Naive thymus-derived CD4-positive, alpha-beta T cell (primary cell): ENCODE measurements around the gene DICER1. TPM values are rescaled to one million over a fixed set of nuclear protein-coding genes. Genes with fewer than 3 reads are reported as not detected.

Experiments used
- ATAC-seq: fragments of 150-1000 bp; cut with Tn5 transposase; 2 replicates; pipeline ENCODE4 v1.10.0; 2021; ENCODE audit warnings: mild to moderate bottlenecking, moderate library complexity
- CTCF ChIA-PET: fragments of 350-600 bp; sonication (Branson Sonifier 250); formaldehyde crosslinking; loops from one replicate; lab custom pipeline; 2021; ENCODE audit warnings: antibody characterized with exemption; lab: Charles Lee
- POLR2A ChIA-PET: fragments of 350-600 bp; sonication (Branson Sonifier 250); formaldehyde crosslinking; loops from one replicate; lab custom pipeline; 2021; ENCODE audit warnings: antibody characterized with exemption, inconsistent platforms; lab: Charles Lee
- DNase-seq, 9 donors: peaks; one replicate each; pipeline versions ENCODE4 v3.0.0 to v3.0.0-alpha.2; 2020 to 2022; ENCODE audit warnings: mixed read lengths in 1 of 9
- H3K27ac ChIP-seq: one replicate; pipeline ENCODE4 v1.7.0; 2013; ENCODE audit warnings: mild to moderate bottlenecking, low read depth, low read length, moderate library complexity
- H3K27me3 ChIP-seq, 2 donors: one replicate each; pipeline ENCODE4 v1.7.0; 2013; ENCODE audit warnings: low read length in 2 of 2, mild to moderate bottlenecking in 2 of 2, moderate library complexity in 2 of 2; ENCODE audit not compliant: control insufficient read depth in 2 of 2, insufficient read depth in 2 of 2
- H3K36me3 ChIP-seq, 3 experiments: 1 replicate in 2 of 3; 2 replicates in 1 of 3; pipeline ENCODE4 v1.7.0; 2013; ENCODE audit warnings: low read length in 3 of 3, mild to moderate bottlenecking in 3 of 3, moderate library complexity in 1 of 3; ENCODE audit not compliant: insufficient read depth in 3 of 3, control insufficient read depth in 2 of 3
- H3K4me1 ChIP-seq, 2 donors: one replicate each; pipeline ENCODE4 v1.7.0; 2013; ENCODE audit warnings: low read length in 2 of 2, mild to moderate bottlenecking in 2 of 2, moderate library complexity in 1 of 2; ENCODE audit not compliant: control insufficient read depth in 2 of 2, insufficient read depth in 2 of 2
- H3K4me3 ChIP-seq: 2 replicates; pipeline ENCODE4 v1.7.0; 2013; ENCODE audit warnings: mild to moderate bottlenecking, low read length
- H3K9me3 ChIP-seq, 3 experiments: 1 replicate in 2 of 3; 2 replicates in 1 of 3; pipeline ENCODE4 v1.7.0; 2013; ENCODE audit warnings: low read length in 3 of 3; ENCODE audit not compliant: control insufficient read depth in 2 of 3
- H3K27ac Mint-ChIP-seq, 9 donors: one replicate each; pipeline ENCODE4 v1.8.0; 2020 to 2022; ENCODE audit warnings: mixed read lengths in 9 of 9, mild to moderate bottlenecking in 8 of 9, moderate library complexity in 5 of 9, inconsistent platforms in 2 of 9
- H3K27me3 Mint-ChIP-seq, 5 donors: one replicate each; pipeline ENCODE4 v1.8.0; 2021 to 2022; ENCODE audit warnings: mixed read lengths in 5 of 5, mild to moderate bottlenecking in 1 of 5
- H3K36me3 Mint-ChIP-seq, 5 donors: one replicate each; pipeline ENCODE4 v1.8.0; 2020 to 2022; ENCODE audit warnings: mixed read lengths in 5 of 5, mild to moderate bottlenecking in 3 of 5, inconsistent platforms in 1 of 5
- H3K4me1 Mint-ChIP-seq, 7 donors: one replicate each; pipeline ENCODE4 v1.8.0; 2020 to 2022; ENCODE audit warnings: mixed read lengths in 7 of 7, mild to moderate bottlenecking in 3 of 7, inconsistent platforms in 1 of 7
- H3K4me3 Mint-ChIP-seq, 10 donors: one replicate each; pipeline ENCODE4 v1.8.0; 2020 to 2022; ENCODE audit warnings: mild to moderate bottlenecking in 10 of 10, mixed read lengths in 10 of 10, moderate library complexity in 6 of 10, inconsistent platforms in 2 of 10
- H3K9me3 Mint-ChIP-seq, 11 donors: one replicate each; pipeline ENCODE4 v1.8.0; 2020 to 2022; ENCODE audit warnings: mixed read lengths in 11 of 11, mild to moderate bottlenecking in 4 of 11, inconsistent platforms in 1 of 11, moderate library complexity in 1 of 11
- intact Hi-C, 2 donors: fragments of 100-400 bp; cut with micrococcal nuclease; formaldehyde crosslinking; loops; one replicate each; pipeline ENCODE4 v1.15.1; 2023
- polyA plus RNA-seq, 2 donors: library from polyadenylated mRNA; unstranded; fragments of 300-500 nt; fragmentation: Illumina TruSeq; gene quantifications; one replicate each; pipeline ENCODE4 v1.2.3, GENCODE V29; 2021
- total RNA-seq, 6 experiments: library from RNA in 5 of 6; stranded (reverse) in 5 of 6; gene quantifications; 1 replicate in 5 of 6; 2 replicates in 1 of 6; pipeline ENCODE4 v1.2.3 and lab custom pipeline; 2021 to 2026

DICER1 gene
- total and polyA plus RNA-seq, 7 experiments from 2014 or later = 11.0 to 78.2 (median 62.6) TPM

DNA sequence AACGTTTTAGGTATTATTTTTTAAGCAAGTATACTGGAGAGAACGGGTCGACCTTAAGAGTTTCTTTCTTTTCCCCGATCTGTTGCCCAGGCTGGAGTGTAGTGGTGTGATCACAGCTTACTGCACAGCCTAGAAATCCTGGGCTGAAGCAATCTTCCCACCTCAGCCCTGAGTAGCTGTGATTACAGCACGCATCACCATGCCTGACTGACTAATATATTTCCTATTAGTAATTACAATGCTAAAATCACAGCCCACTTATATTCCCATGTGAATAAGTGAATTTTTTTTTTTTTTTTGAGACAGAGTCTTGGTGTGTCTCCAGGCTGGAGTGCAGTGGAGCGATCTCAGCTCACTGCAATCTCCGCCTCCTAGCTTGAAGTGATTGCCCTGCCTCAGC lies 50.4 kb downstream of the DICER1 start:
- Histone ChIP-seq H3K27me3 (no peaks in the 10 kb centered on the region), H3K4me3 (no peak overlapping the region), H3K27ac (no peak overlapping the region), H3K36me3 (peaks cover 12 to 90% (median 16%) of the 10 kb centered on the region in 3 experiments), H3K4me1 (no peaks in the 10 kb centered on the region), H3K9me3 (no peaks in the 10 kb centered on the region)
- peaks cover 0 to 14% (median 8%) of the 10 kb centered on the region in 7 donors for H3K4me1 Mint-ChIP-seq
- ATAC-seq (no peak), DNase-seq (no peak)
- no peaks in the 10 kb centered on the region for H3K9me3 Mint-ChIP-seq
- intact Hi-C loops = no loop called here
- no peak overlapping the region for H3K27ac Mint-ChIP-seq
- H3K27me3 Mint-ChIP-seq = no peaks in the 10 kb centered on the region
- ChIA-PET CTCF (no interaction called here), POLR2A (interaction anchor here (0.7 kb wide), 1 partner anchor 204 kb away, joined by 3 read pairs; no protein-coding TSS in a partner anchor)
- H3K4me3 Mint-ChIP-seq = no peak overlapping the region
- H3K36me3 Mint-ChIP-seq = peaks cover 18 to 57% (median 45%) of the 10 kb centered on the region in 5 donors

- Histone ChIP-seq H3K9me3 (no peaks in the 10 kb centered on the region), H3K4me1 (no peaks in the 10 kb centered on the region), H3K27me3 (no peaks in the 10 kb centered on the region), H3K27ac (no peak overlapping the region), H3K36me3 (peaks cover 12 to 87% (median 21%) of the 10 kb centered on the region in 3 experiments), H3K4me3 (no peak overlapping the region)
- ChIA-PET POLR2A (no interaction called here), CTCF (no interaction called here)
- Mint-ChIP-seq H3K36me3 (peaks cover 18 to 54% (median 37%) of the 10 kb centered on the region in 5 donors), H3K4me3 (no peak overlapping the region), H3K9me3 (no peaks in the 10 kb centered on the region), H3K4me1 (peaks cover 7 to 29% (median 24%) of the 10 kb centered on the region in 7 donors), H3K27ac (peak overlapping the region in 1 of 9 donors; percentile 68), H3K27me3 (no peaks in the 10 kb centered on the region)
- intact Hi-C loops = no loop called here
- DNase-seq (no peak), ATAC-seq (no peak)
Observed at GRCh38 chr14:95104911-95105310, 52.4 kb downstream of the DICER1 start.

GRCh38 chr14:95102680-95103044 lies 54.7 kb downstream of the DICER1 start:
- Histone ChIP-seq H3K27me3 (no peaks in the 10 kb centered on the region), H3K4me1 (no peaks in the 10 kb centered on the region), H3K36me3 (peaks cover 8 to 66% (median 21%) of the 10 kb centered on the region in 3 experiments), H3K4me3 (no peak overlapping the region), H3K27ac (no peak overlapping the region), H3K9me3 (no peaks in the 10 kb centered on the region)
- no peaks in the 10 kb centered on the region for H3K9me3 Mint-ChIP-seq
- DNase-seq = no peak
- ChIA-PET POLR2A (no interaction called here), CTCF (no interaction called here)
- peaks cover 10 to 37% (median 33%) of the 10 kb centered on the region in 7 donors for H3K4me1 Mint-ChIP-seq
- H3K27me3 Mint-ChIP-seq = no peaks in the 10 kb centered on the region
- peak overlapping the region in 5 of 9 donors; percentile 19 to 72 (median 31) for H3K27ac Mint-ChIP-seq
- no peak overlapping the region for H3K4me3 Mint-ChIP-seq
- peaks cover 18 to 51% (median 30%) of the 10 kb centered on the region in 5 donors for H3K36me3 Mint-ChIP-seq
- intact Hi-C loops = no loop called here
- ATAC-seq = no peak

GRCh38 chr14:95101736-95102679 lies 55.3 kb downstream of the DICER1 start:
- Histone ChIP-seq H3K36me3 (peaks cover 8 to 64% (median 21%) of the 10 kb centered on the region in 3 experiments), H3K4me1 (no peaks in the 10 kb centered on the region), H3K9me3 (no peaks in the 10 kb centered on the region), H3K27me3 (no peaks in the 10 kb centered on the region), H3K27ac (no peak overlapping the region), H3K4me3 (no peak overlapping the region)
- ATAC-seq (no peak), DNase-seq (no peak)
- Mint-ChIP-seq H3K36me3 (peaks cover 22 to 53% (median 29%) of the 10 kb centered on the region in 5 donors), H3K4me1 (peaks cover 10 to 41% (median 33%) of the 10 kb centered on the region in 7 donors), H3K9me3 (no peaks in the 10 kb centered on the region), H3K4me3 (no peak overlapping the region), H3K27ac (peak overlapping the region in 8 of 9 donors; percentile 18 to 72 (median 42)), H3K27me3 (no peaks in the 10 kb centered on the region)
- POLR2A ChIA-PET = no interaction called here
- CTCF ChIA-PET = interaction anchor here (0.5 kb wide), 1 partner anchor 340 kb away, joined by 3 read pairs; no protein-coding TSS in a partner anchor
- intact Hi-C loops = no loop called here

DNA sequence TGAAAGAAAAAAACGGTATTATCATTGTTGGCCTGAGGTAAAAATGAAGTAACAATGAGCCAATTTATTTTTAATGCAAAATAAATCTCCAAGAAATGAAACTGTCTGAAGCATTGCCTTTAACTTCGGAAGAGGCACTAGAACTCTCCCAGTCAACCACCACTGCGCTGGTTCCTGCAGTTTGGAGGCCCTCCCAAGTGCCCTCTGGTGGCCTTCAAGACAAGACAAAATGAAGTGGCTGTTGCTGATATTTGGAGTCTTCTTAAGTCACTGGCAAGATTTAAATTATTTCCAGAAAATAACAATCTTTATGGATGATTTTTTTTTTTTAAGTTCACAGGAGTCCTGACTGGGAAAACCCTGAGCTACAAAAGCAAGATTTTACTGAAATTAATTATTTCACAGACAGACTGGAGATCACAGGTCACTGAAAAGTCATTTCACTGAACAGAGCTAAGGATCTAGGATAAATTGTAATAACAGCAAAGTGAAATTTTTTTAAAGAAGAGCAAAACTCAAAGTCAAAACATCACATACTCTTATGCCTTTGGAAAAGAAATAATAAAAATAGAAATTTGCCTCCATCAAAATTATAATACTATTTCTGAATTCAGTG lies 58.2 kb downstream of the DICER1 start:
- H3K4me1 Mint-ChIP-seq = peaks cover 10 to 41% (median 33%) of the 10 kb centered on the region in 7 donors
- Histone ChIP-seq H3K4me1 (no peaks in the 10 kb centered on the region), H3K27me3 (no peaks in the 10 kb centered on the region), H3K9me3 (no peaks in the 10 kb centered on the region), H3K36me3 (peaks cover 10 to 69% (median 18%) of the 10 kb centered on the region in 3 experiments), H3K27ac (no peak overlapping the region), H3K4me3 (no peak overlapping the region)
- H3K27me3 Mint-ChIP-seq = no peaks in the 10 kb centered on the region
- no peaks in the 10 kb centered on the region for H3K9me3 Mint-ChIP-seq
- H3K27ac Mint-ChIP-seq = peak overlapping the region in 3 of 9 donors; percentile 4 to 52 (median 51)
- ChIA-PET CTCF (interaction anchor here (1.1 kb wide), 1 partner anchor 18 kb away, joined by 4 read pairs; no protein-coding TSS in a partner anchor), POLR2A (no interaction called here)
- intact Hi-C loops = loop anchor here in 1 of 2 donors (1.0 to 10.0 kb wide), 3 partner anchors 97 to 964 kb away; no protein-coding TSS in a partner anchor
- ATAC-seq (peak; percentile 64), DNase-seq (peak in 6 of 9 donors; percentile 14 to 36 (median 27))
- H3K4me3 Mint-ChIP-seq = no peak overlapping the region
- peaks cover 17 to 55% (median 22%) of the 10 kb centered on the region in 5 donors for H3K36me3 Mint-ChIP-seq

DNA sequence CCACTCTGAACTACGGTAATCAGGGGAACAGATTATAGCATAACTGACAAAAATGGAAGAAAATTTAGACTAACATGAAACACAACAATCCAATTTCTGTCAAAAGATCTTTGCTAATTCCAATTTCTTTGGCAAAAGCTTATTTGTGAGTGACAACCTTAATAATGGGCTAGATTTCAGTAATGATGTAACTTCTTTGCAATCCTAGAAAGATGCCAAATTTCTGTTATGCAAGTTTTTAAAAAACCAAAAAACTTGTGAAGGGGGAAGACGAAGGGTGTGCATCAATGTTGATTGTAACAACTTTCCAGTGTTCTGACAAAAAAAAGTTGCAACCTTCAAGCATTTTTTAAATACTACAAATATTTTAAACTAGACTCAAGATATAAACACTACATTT lies 59.9 kb downstream of the DICER1 start:
- Histone ChIP-seq H3K27ac (no peak overlapping the region), H3K36me3 (peaks cover 17 to 67% (median 17%) of the 10 kb centered on the region in 3 experiments), H3K9me3 (no peaks in the 10 kb centered on the region), H3K4me3 (no peak overlapping the region), H3K27me3 (no peaks in the 10 kb centered on the region), H3K4me1 (no peaks in the 10 kb centered on the region)
- peaks cover 9 to 34% (median 29%) of the 10 kb centered on the region in 7 donors for H3K4me1 Mint-ChIP-seq
- H3K27me3 Mint-ChIP-seq = no peaks in the 10 kb centered on the region
- DNase-seq (no peak), ATAC-seq (no peak)
- H3K27ac Mint-ChIP-seq = no peak overlapping the region
- no peak overlapping the region for H3K4me3 Mint-ChIP-seq
- ChIA-PET CTCF (no interaction called here), POLR2A (no interaction called here)
- no peaks in the 10 kb centered on the region for H3K9me3 Mint-ChIP-seq
- intact Hi-C loops = loop anchor here in 1 of 2 donors (10.0 kb wide), 1 partner anchor 963 kb away; no protein-coding TSS in a partner anchor
- peaks cover 10 to 51% (median 14%) of the 10 kb centered on the region in 5 donors for H3K36me3 Mint-ChIP-seq
